H1 (cell line): ENCODE results near the gene CASR. TPM values are rescaled to one million over a fixed set of nuclear protein-coding genes. Genes with fewer than 3 reads are reported as not detected.

ENCODE experiments used
- BACH1 ChIP-seq: IDR thresholded peaks from 2 replicates; pipeline ENCODE4 v1.6.1; 2012; ENCODE audit warnings: low read length, improper control_type of control experiment
- BCL11A ChIP-seq, 2 experiments: IDR thresholded peaks; one replicate each; pipeline ENCODE4 v1.6.1; 2011; ENCODE audit warnings: low read depth in 2 of 2, low read length in 2 of 2, mild to moderate bottlenecking in 2 of 2
- EGR1 ChIP-seq: IDR thresholded peaks from 2 replicates; pipeline ENCODE4 v1.6.1; 2011; ENCODE audit warnings: low read depth, low read length, borderline replicate concordance
- POLR2A ChIP-seq, 2 experiments: IDR thresholded peaks; 1 replicate in 1 of 2; 2 replicates in 1 of 2; pipeline ENCODE4 v1.6.1; 2011; ENCODE audit warnings: low read depth in 2 of 2, low read length in 2 of 2, mild to moderate bottlenecking in 2 of 2; ENCODE audit errors: control extremely low read depth in 1 of 2
- SRF ChIP-seq: IDR thresholded peaks from 2 replicates; pipeline ENCODE4 v1.6.1; 2011; ENCODE audit warnings: mild to moderate bottlenecking, low read depth, low read length, moderate library complexity
- polyA plus RNA-seq, 7 experiments: library from polyadenylated mRNA; depleted of rRNA in 3 of 7; stranded (reverse) in 5 of 7; unstranded in 2 of 7; fragments of >200 nt in 5 of 7; fragments of 200-250 nt in 2 of 7; gene quantifications; 1 replicate in 5 of 7; 2 replicates in 1 of 7; 4 replicates in 1 of 7; pipeline versions ENCODE4 v1.2.1 to v1.2.3, GENCODE V29; 2011 to 2013; ENCODE audit warnings: missing spikeins in 2 of 7, mixed read lengths in 2 of 7
- total RNA-seq: library from RNA; stranded (reverse); fragmentation: NEBNext Ultra II Directional; extraction: Animal tissue kit (Norgen Biotek cat#: 25700); gene quantifications from 2 replicates; pipeline ENCODE4 v1.2.1, GENCODE V29; 2021
- TF ChIP-seq, protein P1 (sequence below): fragments of 300-600 bp; sonication (generic); IDR thresholded peaks from 2 replicates; pipeline ENCODE4 v1.7.1; 2012; ENCODE audit warnings: low read length, moderate library complexity, mild to moderate bottlenecking, inconsistent platforms; ENCODE audit not compliant: insufficient replicate concordance

CASR gene
- total and polyA plus RNA-seq, 2 of the 8 experiments (the other 6 are each of a cell fraction or from before 2014, with no cell fraction given): 0.36 to 0.58 TPM

DNA sequence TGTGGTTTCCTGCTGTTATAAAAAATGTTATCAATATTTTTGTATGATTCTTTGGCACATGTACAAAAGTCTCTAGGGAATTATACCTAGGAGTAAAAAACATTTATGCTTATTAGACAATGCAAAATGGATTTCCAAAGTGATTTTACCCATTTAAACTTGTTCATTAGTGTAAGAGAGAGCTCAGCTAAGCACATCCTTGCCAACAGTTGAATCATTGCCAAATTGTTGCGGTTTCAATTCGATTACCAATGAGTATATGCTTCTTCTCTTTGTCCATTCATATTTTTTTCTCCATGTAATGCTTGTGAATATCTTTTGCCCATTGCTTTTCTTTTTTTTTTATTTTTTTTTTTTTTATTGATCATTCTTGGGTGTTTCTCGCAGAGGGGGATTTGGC lies 17.2 kb downstream of the CASR start (continued):
- TF ChIP-seq, protein P1, sequence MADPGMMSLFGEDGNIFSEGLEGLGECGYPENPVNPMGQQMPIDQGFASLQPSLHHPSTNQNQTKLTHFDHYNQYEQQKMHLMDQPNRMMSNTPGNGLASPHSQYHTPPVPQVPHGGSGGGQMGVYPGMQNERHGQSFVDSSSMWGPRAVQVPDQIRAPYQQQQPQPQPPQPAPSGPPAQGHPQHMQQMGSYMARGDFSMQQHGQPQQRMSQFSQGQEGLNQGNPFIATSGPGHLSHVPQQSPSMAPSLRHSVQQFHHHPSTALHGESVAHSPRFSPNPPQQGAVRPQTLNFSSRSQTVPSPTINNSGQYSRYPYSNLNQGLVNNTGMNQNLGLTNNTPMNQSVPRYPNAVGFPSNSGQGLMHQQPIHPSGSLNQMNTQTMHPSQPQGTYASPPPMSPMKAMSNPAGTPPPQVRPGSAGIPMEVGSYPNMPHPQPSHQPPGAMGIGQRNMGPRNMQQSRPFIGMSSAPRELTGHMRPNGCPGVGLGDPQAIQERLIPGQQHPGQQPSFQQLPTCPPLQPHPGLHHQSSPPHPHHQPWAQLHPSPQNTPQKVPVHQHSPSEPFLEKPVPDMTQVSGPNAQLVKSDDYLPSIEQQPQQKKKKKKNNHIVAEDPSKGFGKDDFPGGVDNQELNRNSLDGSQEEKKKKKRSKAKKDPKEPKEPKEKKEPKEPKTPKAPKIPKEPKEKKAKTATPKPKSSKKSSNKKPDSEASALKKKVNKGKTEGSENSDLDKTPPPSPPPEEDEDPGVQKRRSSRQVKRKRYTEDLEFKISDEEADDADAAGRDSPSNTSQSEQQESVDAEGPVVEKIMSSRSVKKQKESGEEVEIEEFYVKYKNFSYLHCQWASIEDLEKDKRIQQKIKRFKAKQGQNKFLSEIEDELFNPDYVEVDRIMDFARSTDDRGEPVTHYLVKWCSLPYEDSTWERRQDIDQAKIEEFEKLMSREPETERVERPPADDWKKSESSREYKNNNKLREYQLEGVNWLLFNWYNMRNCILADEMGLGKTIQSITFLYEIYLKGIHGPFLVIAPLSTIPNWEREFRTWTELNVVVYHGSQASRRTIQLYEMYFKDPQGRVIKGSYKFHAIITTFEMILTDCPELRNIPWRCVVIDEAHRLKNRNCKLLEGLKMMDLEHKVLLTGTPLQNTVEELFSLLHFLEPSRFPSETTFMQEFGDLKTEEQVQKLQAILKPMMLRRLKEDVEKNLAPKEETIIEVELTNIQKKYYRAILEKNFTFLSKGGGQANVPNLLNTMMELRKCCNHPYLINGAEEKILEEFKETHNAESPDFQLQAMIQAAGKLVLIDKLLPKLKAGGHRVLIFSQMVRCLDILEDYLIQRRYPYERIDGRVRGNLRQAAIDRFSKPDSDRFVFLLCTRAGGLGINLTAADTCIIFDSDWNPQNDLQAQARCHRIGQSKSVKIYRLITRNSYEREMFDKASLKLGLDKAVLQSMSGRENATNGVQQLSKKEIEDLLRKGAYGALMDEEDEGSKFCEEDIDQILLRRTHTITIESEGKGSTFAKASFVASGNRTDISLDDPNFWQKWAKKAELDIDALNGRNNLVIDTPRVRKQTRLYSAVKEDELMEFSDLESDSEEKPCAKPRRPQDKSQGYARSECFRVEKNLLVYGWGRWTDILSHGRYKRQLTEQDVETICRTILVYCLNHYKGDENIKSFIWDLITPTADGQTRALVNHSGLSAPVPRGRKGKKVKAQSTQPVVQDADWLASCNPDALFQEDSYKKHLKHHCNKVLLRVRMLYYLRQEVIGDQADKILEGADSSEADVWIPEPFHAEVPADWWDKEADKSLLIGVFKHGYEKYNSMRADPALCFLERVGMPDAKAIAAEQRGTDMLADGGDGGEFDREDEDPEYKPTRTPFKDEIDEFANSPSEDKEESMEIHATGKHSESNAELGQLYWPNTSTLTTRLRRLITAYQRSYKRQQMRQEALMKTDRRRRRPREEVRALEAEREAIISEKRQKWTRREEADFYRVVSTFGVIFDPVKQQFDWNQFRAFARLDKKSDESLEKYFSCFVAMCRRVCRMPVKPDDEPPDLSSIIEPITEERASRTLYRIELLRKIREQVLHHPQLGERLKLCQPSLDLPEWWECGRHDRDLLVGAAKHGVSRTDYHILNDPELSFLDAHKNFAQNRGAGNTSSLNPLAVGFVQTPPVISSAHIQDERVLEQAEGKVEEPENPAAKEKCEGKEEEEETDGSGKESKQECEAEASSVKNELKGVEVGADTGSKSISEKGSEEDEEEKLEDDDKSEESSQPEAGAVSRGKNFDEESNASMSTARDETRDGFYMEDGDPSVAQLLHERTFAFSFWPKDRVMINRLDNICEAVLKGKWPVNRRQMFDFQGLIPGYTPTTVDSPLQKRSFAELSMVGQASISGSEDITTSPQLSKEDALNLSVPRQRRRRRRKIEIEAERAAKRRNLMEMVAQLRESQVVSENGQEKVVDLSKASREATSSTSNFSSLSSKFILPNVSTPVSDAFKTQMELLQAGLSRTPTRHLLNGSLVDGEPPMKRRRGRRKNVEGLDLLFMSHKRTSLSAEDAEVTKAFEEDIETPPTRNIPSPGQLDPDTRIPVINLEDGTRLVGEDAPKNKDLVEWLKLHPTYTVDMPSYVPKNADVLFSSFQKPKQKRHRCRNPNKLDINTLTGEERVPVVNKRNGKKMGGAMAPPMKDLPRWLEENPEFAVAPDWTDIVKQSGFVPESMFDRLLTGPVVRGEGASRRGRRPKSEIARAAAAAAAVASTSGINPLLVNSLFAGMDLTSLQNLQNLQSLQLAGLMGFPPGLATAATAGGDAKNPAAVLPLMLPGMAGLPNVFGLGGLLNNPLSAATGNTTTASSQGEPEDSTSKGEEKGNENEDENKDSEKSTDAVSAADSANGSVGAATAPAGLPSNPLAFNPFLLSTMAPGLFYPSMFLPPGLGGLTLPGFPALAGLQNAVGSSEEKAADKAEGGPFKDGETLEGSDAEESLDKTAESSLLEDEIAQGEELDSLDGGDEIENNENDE: no peak
- TF ChIP-seq BACH1: no peak
- no peak for TF ChIP-seq BCL11A (IDR thresholded peaks at IDR 0.05; ENCODE audit: low read depth in 2 of 2, low read length in 2 of 2)
- TF ChIP-seq POLR2A (IDR thresholded peaks at IDR 0.05; ENCODE audit: control extremely low read depth in 1 of 2, low read depth in 2 of 2, low read length in 2 of 2): no peak
- TF ChIP-seq EGR1: no peak
- TF ChIP-seq SRF: no peak
